SHP77 treated with DMSO at 0.1 percent for 48 hours (cell line): ENCODE results near the gene WWOX.

Experiments used
- DNase-seq: peaks from one replicate; lab custom pipeline; 2025; lab: John Stamatoyannopoulos, UW

The WWOX gene

DNA sequence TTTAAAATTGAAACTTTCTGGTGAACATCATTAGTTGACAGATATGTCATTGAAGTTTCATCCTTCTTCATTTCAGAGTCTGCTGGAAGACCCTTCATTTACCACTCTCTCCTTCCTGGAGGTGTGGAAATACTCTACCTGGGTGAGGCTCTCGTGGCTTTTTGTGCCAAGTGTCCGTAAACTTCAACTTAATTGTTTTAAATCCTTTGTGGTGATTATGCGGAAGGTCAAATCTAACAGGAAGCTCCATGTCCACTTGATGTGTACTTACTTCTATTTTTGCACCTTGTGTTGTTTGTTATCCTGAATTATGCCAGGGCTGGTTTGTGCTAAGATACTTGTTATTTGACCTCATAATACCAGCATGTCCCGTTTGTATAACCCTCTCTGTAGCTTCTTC, 129.2 kb downstream of the WWOX start:
- no peak for DNase-seq

GRCh38 chr16:78230832-78231231, 131.4 kb downstream of the WWOX start:
- no peak for DNase-seq

DNA sequence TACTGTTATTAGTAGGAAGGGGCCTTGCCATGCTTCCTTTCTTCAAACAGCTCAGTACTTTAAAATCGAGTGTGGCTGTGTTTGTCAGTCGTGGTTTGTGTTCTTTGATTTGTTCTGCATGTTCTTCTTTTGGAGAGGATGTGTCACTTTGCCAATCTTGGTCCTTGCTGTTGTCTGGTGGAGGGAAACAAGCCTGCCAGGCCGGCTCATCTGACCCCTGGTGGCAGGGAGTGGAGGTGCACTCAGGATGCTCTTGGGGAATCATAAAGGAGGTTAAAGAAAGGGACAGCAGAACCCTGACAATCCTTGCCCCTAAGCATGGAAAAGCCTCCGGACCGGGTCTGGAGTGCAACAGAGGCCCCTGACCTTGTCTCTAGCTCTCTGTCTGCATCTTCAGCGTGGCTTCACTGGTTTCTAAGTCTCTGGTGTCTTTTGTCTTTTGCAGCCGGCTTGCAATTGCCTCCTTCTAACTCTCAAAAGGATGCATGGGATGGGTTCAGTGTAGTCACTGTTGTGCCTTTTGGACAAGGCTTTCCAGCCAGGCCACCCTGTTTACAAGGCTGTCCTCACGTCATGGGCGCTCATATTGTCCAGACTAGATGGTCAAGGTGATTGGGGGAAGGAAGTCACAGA, 135.8 kb downstream of the WWOX start:
- peak; percentile 22 for DNase-seq

DNA sequence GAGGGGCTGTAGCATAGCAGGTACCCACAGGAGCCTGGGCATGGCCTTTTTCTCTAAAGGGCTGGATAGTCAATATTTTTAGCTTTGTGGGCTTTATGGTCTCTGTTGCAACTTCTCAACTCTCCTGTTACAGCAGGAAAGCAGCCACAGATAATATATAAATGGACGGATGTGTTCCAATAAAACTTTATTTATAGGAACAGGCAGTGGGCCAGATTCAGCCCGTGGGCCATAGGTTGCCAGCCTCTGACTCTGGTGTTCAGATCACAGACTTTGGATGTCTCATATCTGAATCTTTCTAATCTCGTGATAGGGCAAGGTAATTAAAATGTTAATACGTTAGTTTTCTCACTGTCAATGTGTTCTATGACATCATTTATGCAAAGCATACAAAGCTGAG, 136.4 kb downstream of the WWOX start:
- DNase-seq: no peak

- DNase-seq: no peak
These were observed 138.4 kb downstream of the WWOX start for GRCh38 chr16:78237841-78238240.

DNA sequence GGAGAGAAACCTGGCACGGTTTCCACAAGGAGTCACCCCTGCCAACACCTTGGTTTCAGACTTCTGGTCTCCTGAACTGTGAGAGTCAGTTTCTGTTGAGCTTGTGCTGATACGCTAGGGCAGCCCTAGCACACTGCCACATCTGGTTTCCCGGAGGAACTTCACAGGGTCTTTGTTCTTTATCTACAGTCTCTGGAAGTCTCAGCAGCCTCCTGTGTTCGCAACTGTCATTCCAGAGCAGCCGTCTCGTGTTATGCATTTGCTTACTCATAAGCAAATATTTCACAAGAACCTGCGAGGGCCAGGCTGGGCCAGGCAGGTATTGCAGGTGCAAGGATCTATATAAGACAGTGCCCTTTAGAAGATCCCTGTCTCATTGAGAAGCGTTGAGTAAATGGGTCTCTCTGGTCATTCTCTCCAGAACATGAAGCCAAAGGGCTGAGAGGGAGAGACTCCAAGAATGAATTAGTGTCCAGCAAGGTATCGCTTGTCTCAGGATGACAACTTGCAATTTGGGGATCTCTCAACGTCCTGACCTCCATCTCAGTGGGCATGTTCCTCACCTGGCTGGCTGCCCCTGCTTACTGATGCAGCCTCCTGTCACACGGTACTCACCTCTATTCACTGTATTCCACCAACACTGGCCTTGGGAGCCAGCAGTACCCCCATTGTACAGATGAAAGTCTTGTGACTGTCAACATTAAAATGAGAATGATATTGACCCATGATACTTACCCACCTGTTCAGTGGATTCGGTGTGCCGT, 141.2 kb downstream of the WWOX start:
- DNase-seq: no peak

GRCh38 chr16:78242239-78242630, 142.8 kb downstream of the WWOX start:
- no peak for DNase-seq

- no peak for DNase-seq
These were observed 144.9 kb downstream of the WWOX start for GRCh38 chr16:78244131-78244895.

DNA sequence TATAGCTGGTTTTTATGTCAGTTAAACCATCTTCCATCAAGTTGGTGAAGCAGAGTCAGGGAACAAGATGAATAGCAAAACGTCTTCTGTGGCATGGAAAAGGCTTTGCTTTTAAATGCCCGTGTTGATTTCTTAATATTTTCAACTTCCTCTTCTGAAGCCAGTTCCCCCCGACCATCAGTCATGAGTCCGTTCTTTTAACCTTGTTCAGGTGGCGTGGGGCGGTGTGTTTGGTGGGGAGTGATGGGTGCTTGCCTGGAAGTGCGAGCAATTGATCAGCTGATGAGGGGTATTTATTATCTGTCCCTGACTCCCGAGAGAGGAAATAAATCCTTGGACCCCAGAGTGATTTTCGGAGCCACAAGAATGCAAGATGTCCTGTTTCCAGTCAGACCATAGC, 147.1 kb downstream of the WWOX start:
- DNase-seq: no peak

DNA sequence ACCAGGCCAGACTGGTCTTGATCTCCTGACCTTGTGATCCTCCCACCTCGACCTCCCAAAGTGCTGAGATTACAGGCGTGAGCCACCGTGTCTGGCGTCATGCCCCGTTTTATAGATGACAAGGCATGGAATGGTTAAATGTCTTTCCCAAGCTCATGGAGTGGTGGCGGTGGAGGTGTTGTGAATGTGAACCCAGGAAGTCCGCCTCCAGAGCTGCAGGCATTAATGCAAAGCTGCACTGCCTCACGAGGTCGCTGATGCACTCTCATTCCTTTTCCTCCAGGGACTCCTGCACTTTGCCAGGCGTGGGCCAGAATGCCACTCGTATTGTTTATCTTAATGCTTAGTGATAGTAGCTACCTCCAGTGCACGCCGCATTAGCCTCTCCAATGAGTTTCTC, 149.6 kb downstream of the WWOX start:
- no peak for DNase-seq

- no peak for DNase-seq
These were observed 150.4 kb downstream of the WWOX start for GRCh38 chr16:78249832-78250231.

DNA sequence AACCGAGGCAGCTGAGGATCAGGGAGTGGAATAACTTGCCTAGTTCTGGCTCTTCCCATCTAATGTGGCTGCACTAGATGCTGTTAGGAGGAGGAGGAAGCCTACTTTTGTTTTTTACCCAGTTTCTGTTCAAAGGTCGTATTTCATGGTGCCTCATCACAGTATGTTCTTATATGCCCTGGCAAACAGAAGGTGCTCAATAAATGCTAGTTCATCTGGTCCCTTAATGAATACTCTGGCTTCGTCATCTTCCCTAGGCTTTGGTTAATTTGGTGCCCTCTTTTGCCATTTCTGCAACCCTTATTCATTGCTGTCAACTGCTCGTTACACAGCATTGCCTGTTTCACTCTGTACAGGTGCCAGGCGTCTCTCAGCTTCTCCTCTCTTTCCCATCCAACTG, 151.7 kb downstream of the WWOX start:
- no peak for DNase-seq

GRCh38 chr16:78252757-78253156, 153.3 kb downstream of the WWOX start:
- no peak for DNase-seq

DNA sequence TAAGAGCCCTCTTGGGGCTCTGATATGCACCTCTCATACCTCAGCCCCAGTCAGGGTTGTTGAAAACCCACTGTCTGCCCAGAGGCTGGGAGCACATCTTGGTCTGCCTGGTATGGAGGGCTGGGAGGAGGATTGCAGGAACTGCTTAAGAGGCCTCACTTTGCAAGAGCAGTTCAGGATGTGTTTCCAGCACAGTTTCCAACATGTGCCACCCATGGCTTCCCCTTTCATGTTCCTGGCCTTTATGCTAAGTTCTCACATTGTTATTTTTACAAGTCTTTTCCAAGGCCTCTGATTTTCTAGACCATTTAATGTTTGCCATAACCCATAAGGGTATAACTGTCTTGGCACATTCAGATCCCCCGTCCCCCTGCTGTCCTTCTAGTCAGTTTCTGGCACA, 155.4 kb downstream of the WWOX start:
- DNase-seq: no peak

GRCh38 chr16:78256686-78257375, 157.4 kb downstream of the WWOX start:
- no peak for DNase-seq

GRCh38 chr16:78257376-78257728, 157.9 kb downstream of the WWOX start:
- no peak for DNase-seq

DNA sequence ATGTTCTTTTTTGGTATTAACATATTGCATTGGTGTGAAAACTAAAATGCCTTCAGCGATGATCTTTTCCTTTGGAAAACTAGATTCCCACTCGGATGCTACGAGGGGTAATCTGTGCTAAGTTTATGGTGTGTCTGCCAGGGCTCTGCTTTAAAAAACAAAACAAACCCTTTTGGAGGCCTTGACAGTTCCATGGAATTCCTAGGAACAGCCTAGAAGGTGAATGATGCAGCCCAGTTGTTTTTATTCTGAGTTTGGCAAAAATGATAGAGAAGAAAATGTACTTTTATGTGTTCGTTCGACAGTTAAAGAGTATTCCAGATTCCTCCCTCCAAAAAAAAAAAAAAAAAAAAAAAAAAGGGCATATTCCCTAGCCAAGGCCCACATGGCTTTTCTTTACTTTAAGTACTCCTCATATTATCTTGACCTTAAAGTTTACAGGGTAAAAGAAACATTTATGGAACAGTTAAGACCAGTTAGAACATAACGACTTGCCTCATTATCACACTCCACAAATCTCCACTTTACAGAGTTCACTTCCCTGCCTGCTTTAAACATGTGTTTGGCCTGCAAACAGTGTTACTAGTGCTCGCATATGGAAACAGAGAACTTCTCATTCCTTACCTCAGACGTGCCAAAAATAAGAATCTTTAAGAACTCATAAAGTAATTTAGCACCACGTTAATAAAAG, 159.1 kb downstream of the WWOX start:
- no peak for DNase-seq

- DNase-seq: no peak
These were observed 160.4 kb downstream of the WWOX start for GRCh38 chr16:78259873-78260272.

- no peak for DNase-seq
These were observed 165.2 kb downstream of the WWOX start for GRCh38 chr16:78264642-78265041.

DNA sequence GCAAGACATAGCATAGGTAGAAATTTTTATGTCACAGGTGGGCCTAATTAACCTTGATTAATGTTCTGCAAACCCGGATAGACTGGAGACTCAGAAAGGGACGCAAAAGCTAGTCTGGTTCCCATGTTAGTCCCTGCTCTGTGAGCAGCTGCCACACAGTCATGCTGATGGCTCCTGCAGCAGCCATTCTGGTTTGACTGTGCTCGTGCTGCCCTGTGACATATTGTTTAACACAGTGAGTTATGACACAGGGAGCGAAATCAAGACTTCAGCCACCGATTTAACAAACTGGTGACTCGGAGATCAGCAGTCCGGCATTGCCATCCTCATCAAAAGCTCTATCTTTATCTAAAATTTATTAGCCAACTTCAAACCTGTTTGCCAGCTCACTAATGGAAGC, 169.8 kb downstream of the WWOX start:
- DNase-seq: no peak

GRCh38 chr16:78271981-78272380, 172.5 kb downstream of the WWOX start:
- no peak for DNase-seq

DNA sequence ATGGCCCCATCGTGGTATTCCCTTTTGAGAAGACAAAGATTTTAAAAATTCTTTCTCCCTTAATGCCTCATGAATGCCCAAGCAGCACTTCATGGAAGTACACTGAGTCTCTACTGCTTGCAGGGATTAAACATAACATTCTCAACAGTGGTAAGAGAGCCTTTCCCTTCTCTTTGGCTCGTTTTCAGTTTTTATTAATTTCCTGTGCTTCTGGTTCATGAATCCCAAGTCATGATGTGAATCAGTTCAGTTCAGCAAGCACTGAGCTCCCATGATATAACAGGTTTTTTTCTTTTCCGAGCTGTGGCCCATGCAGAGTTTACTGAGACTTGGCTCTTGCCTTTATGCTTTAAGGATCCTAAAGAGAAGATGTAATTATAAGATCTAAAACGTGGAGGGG, 175.3 kb downstream of the WWOX start:
- DNase-seq: no peak
